Measurements from ENCODE around the gene CCND2. TPM values are rescaled to one million over a fixed set of nuclear protein-coding genes. Genes with fewer than 3 reads are reported as not detected.

Gene CCND2
- total and polyA plus RNA-seq, 2 experiments from 2014 or later = 75.6 to 224 TPM

- TF ChIP-seq, protein P1, sequence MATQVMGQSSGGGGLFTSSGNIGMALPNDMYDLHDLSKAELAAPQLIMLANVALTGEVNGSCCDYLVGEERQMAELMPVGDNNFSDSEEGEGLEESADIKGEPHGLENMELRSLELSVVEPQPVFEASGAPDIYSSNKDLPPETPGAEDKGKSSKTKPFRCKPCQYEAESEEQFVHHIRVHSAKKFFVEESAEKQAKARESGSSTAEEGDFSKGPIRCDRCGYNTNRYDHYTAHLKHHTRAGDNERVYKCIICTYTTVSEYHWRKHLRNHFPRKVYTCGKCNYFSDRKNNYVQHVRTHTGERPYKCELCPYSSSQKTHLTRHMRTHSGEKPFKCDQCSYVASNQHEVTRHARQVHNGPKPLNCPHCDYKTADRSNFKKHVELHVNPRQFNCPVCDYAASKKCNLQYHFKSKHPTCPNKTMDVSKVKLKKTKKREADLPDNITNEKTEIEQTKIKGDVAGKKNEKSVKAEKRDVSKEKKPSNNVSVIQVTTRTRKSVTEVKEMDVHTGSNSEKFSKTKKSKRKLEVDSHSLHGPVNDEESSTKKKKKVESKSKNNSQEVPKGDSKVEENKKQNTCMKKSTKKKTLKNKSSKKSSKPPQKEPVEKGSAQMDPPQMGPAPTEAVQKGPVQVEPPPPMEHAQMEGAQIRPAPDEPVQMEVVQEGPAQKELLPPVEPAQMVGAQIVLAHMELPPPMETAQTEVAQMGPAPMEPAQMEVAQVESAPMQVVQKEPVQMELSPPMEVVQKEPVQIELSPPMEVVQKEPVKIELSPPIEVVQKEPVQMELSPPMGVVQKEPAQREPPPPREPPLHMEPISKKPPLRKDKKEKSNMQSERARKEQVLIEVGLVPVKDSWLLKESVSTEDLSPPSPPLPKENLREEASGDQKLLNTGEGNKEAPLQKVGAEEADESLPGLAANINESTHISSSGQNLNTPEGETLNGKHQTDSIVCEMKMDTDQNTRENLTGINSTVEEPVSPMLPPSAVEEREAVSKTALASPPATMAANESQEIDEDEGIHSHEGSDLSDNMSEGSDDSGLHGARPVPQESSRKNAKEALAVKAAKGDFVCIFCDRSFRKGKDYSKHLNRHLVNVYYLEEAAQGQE (IDR thresholded peaks at IDR 0.05; ENCODE audit: unreplicated experiment) = no peak
- no peak for TF ChIP-seq EZH2phosphoT487 (IDR thresholded peaks at IDR 0.05; ENCODE audit: unreplicated experiment)
Measured at GRCh38 chr12:4293299-4293965, 19.9 kb downstream of the CCND2 start (continued).

GRCh38 chr12:4293966-4294505 lies 20.5 kb downstream of the CCND2 start:
- Histone ChIP-seq H2AFZ (no peak overlapping the region), H3K36me3 (ENCODE audit: insufficient read depth) (peaks cover 81% of the 10 kb centered on the region), H4K20me1 (replicated peaks; ENCODE audit: insufficient read depth) (peaks cover 72% of the 10 kb centered on the region), H3K9me2 (ENCODE audit: insufficient read depth) (no peaks in the 10 kb centered on the region), H3K79me2 (replicated peaks; ENCODE audit: insufficient read depth) (peaks cover 92% of the 10 kb centered on the region), H3F3A (replicated peaks; ENCODE audit: low read depth) (peaks cover 30% of the 10 kb centered on the region; the same call in 1 of the 2 replicates), H3K4me2 (no peak overlapping the region), H3K27ac (ENCODE audit: low read depth) (0 out of 2 replicates have a peak overlapping the region, but pooled peaks have one; percentile 72), H3K4me3 (no peak overlapping the region), H3K27me3 (ENCODE audit: insufficient read depth) (no peaks in the 10 kb centered on the region), H3K4me1 (ENCODE audit: insufficient read depth) (peaks cover 4% of the 10 kb centered on the region)
- no peaks in the 10 kb centered on the region for H3K9me3 Mint-ChIP-seq
- peaks cover 42% of the 10 kb centered on the region for H3K4me1 Mint-ChIP-seq
- peaks cover 14% of the 10 kb centered on the region for H3K27me3 Mint-ChIP-seq (ENCODE audit: insufficient read depth, low read depth, poor library complexity)
- DNase-seq (ENCODE audit: low spot score) = no peak
- H3K27ac Mint-ChIP-seq = no peak overlapping the region
- H3K4me3 Mint-ChIP-seq = no peak overlapping the region
- peak; percentile 49 for ATAC-seq
- peaks cover 99% of the 10 kb centered on the region for H3K36me3 Mint-ChIP-seq (ENCODE audit: low read depth)
- TF ChIP-seq EZH2 (IDR thresholded peaks at IDR 0.05; ENCODE audit: low read depth, unreplicated experiment) (no peak), STAT1 (IDR thresholded peaks at IDR 0.05; ENCODE audit: unreplicated experiment) (no peak), JUNB (IDR thresholded peaks at IDR 0.05; ENCODE audit: unreplicated experiment) (no peak), POLR2AphosphoS5 (IDR thresholded peaks at IDR 0.05; ENCODE audit: low read depth) (no peak), ZNF114 (CRISPR knock-in tag; IDR thresholded peaks at IDR 0.05) (no peak), EZH2phosphoT487 (IDR thresholded peaks at IDR 0.05; ENCODE audit: unreplicated experiment) (no peak), NANOG (IDR thresholded peaks at IDR 0.05; ENCODE audit: borderline replicate concordance) (no peak), CTCF (conservative IDR thresholded peaks at IDR 0.05; ENCODE audit: low read depth in 2 of 2) (no peak), ZNF331 (CRISPR knock-in tag; IDR thresholded peaks at IDR 0.05; ENCODE audit: low read depth) (no peak), CREB1 (CRISPR knock-in tag; IDR thresholded peaks at IDR 0.05; ENCODE audit: low read depth) (no peak)
- TF ChIP-seq, protein P2, sequence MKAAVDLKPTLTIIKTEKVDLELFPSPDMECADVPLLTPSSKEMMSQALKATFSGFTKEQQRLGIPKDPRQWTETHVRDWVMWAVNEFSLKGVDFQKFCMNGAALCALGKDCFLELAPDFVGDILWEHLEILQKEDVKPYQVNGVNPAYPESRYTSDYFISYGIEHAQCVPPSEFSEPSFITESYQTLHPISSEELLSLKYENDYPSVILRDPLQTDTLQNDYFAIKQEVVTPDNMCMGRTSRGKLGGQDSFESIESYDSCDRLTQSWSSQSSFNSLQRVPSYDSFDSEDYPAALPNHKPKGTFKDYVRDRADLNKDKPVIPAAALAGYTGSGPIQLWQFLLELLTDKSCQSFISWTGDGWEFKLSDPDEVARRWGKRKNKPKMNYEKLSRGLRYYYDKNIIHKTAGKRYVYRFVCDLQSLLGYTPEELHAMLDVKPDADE (IDR thresholded peaks at IDR 0.05) = no peak
- TF ChIP-seq, protein P1 (IDR thresholded peaks at IDR 0.05; ENCODE audit: unreplicated experiment) = no peak
